GM12878 (cell line): ENCODE data around the gene GAS2L2. TPM values are rescaled to one million over a fixed set of nuclear protein-coding genes. Genes with fewer than 3 reads are reported as not detected.

Experiments used
- ATAC-seq: fragments of 200-7000 bp; cut with Tn5 transposase; 3 replicates; pipeline ENCODE4 v1.9.1; 2020; ENCODE audit warnings: mild to moderate bottlenecking, moderate library complexity
- BruUV-seq: library from RNA; stranded (reverse); fragments of 400-500 nt; replicated peaks from 2 replicates; lab custom pipeline; 2021; lab: Mats Ljungman, UMichigan
- CTCF ChIA-PET: fragments of 300-600 bp; sonication (Branson Sonifier 250); formaldehyde crosslinking; extraction: SDS; loops from one replicate; lab custom pipeline; 2021; ENCODE audit warnings: inconsistent platforms; lab: Yijun Ruan, JAX
- POLR2A ChIA-PET: fragments of 350-600 bp; formaldehyde crosslinking; extraction: SDS; loops from one replicate; lab custom pipeline; 2021; ENCODE audit warnings: inconsistent platforms; lab: Charles Lee
- RAD21 ChIA-PET: fragments of 300-600 bp; sonication (Branson Sonifier 250); formaldehyde crosslinking; loops from one replicate; lab custom pipeline; 2023; ENCODE audit warnings: antibody characterized with exemption; ENCODE audit not compliant: unreplicated experiment; lab: Charles Lee
- SMC1A ChIA-PET: fragments of 300-600 bp; sonication (Branson Sonifier 250); formaldehyde crosslinking; loops from one replicate; lab custom pipeline; 2023; ENCODE audit not compliant: unreplicated experiment, uncharacterized antibody; lab: Charles Lee
- DNase-seq: peaks from one replicate; pipeline ENCODE4 v3.0.0-alpha.2; 2011; ENCODE audit warnings: low read depth, low spot score
- FAIRE-seq: peaks from 3 replicates; lab custom pipeline; 2011; peaks lifted over from hg19 to GRCh38; lab: Jason Lieb, UNC
- H2AFZ ChIP-seq: 2 replicates; pipeline ENCODE4 v1.6.0; 2011; ENCODE audit warnings: low read depth, low read length, control low read depth; ENCODE audit not compliant: control insufficient read depth
- H3K27ac ChIP-seq: 2 replicates; pipeline ENCODE4 v1.5.1; 2011; ENCODE audit warnings: control low read depth; ENCODE audit not compliant: control insufficient read depth, insufficient read depth
- H3K27me3 ChIP-seq, 2 experiments: replicated peaks in 1 of 2; 2 replicates each; pipeline versions ENCODE4 v1.6.0 to v1.6.1; 2011; ENCODE audit warnings: low read length in 1 of 2; ENCODE audit not compliant: control insufficient read depth in 2 of 2, insufficient read depth in 2 of 2
- H3K36me3 ChIP-seq, 2 experiments: 2 replicates each; pipeline ENCODE4 v1.5.1; 2011; ENCODE audit warnings: low read length in 1 of 2; ENCODE audit not compliant: control insufficient read depth in 2 of 2, insufficient read depth in 2 of 2
- H3K4me1 ChIP-seq: 2 replicates; pipeline ENCODE4 v1.6.1; 2011; ENCODE audit warnings: mild to moderate bottlenecking, low read length, moderate library complexity, mixed read lengths; ENCODE audit not compliant: control insufficient read depth, insufficient read depth
- H3K4me2 ChIP-seq: 2 replicates; pipeline ENCODE4 v1.6.0; 2011; ENCODE audit warnings: control low read depth; ENCODE audit not compliant: control insufficient read depth, insufficient read depth
- H3K4me3 ChIP-seq: fragments of 200-600 bp; sonication (generic); 2 replicates; pipeline ENCODE4 v1.5.1; 2016
- H3K79me2 ChIP-seq: 2 replicates; pipeline ENCODE4 v1.6.0; 2011; ENCODE audit warnings: low read length; ENCODE audit not compliant: control insufficient read depth, insufficient read depth
- H3K9ac ChIP-seq: 2 replicates; pipeline ENCODE4 v1.8.0; 2011; ENCODE audit warnings: low read length, control low read depth, mixed read lengths; ENCODE audit not compliant: control insufficient read depth, insufficient read depth
- H3K9me3 ChIP-seq: replicated peaks from 3 replicates; pipeline ENCODE4 v1.5.1; 2011; ENCODE audit warnings: mild to moderate bottlenecking, low read length; ENCODE audit not compliant: control insufficient read depth, insufficient read depth
- H4K20me1 ChIP-seq: 2 replicates; pipeline ENCODE4 v1.6.0; 2011; ENCODE audit not compliant: control insufficient read depth, insufficient read depth
- NFYA ChIP-seq: IDR thresholded peaks from 2 replicates; pipeline ENCODE4 v1.6.1; 2011; ENCODE audit warnings: low read depth, mild to moderate bottlenecking, low read length, improper control_type of control experiment, borderline replicate concordance
- RBBP5 ChIP-seq: fragments of 200-600 bp; sonication (generic); conservative IDR thresholded peaks from 2 replicates; pipeline ENCODE4 v1.6.1; 2016
- SREBF1 ChIP-seq: IDR thresholded peaks from 2 replicates; pipeline ENCODE4 v1.6.1; 2012; ENCODE audit warnings: mild to moderate bottlenecking, low read length
- WGBS: methylation state at CpG from one replicate; pipeline ENCODE4 v1.1.6; 2016; ENCODE audit warnings: low lambda C conversion rate; ENCODE audit not compliant: insufficient replicate concordance, insufficient coverage; ENCODE audit errors: missing lambda C conversion rate; 5-methylcytosine and 5-hydroxymethylcytosine counted together
- in situ Hi-C: fragments of 300-500 bp; cut with MboI; formaldehyde crosslinking; loops from 9 replicates; pipeline ENCODE4 v1.14.3; 2018; ENCODE audit warnings: mixed read lengths
- intact Hi-C: fragments of 100-400 bp; cut with micrococcal nuclease; formaldehyde crosslinking; loops from one replicate; pipeline ENCODE4 v1.14.2; 2022; ENCODE audit not compliant: unreplicated experiment
- polyA plus RNA-seq, 11 experiments: library from polyadenylated mRNA; depleted of rRNA in 4 of 11; unstranded in 6 of 11; stranded (reverse) in 5 of 11; fragments of >200 nt; fragmentation: Nextera tagmentation in 4 of 11; fragmentation: Illumina TruSeq in 1 of 11; extraction: Ambion mirVana in 4 of 11; extraction: Trizol in 1 of 11; gene quantifications; 1 replicate in 1 of 11; 2 replicates in 10 of 11; pipeline versions ENCODE4 v1.2.1 to v1.2.3, GENCODE V29; 2011 to 2016; ENCODE audit warnings: inconsistent platforms in 2 of 11, missing spikeins in 2 of 11, low read depth in 1 of 11
- total RNA-seq, 4 experiments: library from RNA; depleted of rRNA in 3 of 4; stranded (reverse); fragments of >200 nt in 3 of 4; fragmentation: Illumina TruSeq in 1 of 4; extraction: Trizol in 1 of 4; gene quantifications; 2 replicates each; pipeline versions ENCODE4 v1.2.1 to v1.2.3, GENCODE V29; 2013 to 2021
- TF ChIP-seq, protein P1 (sequence below): fragments of 450-650 bp; IDR thresholded peaks from 2 replicates; pipeline ENCODE4 v1.6.1; 2017; ENCODE audit warnings: low read depth, mild to moderate bottlenecking, moderate library complexity
- TF ChIP-seq, protein P2 (sequence below): fragments of 450-650 bp; IDR thresholded peaks from 2 replicates; pipeline ENCODE4 v1.6.1; 2018; ENCODE audit warnings: borderline replicate concordance, mild to moderate bottlenecking; ENCODE audit not compliant: partially characterized antibody

Gene GAS2L2
- total and polyA plus RNA-seq, 10 of the 15 experiments (the other 5 are each of a cell fraction or from before 2014, with no cell fraction given) = 0.01 TPM; not detected in 9

GRCh38 chr17:35695613-35696012 lies 57.4 kb downstream of the GAS2L2 start:
- ChIA-PET SMC1A (no interaction called here), RAD21 (no interaction called here), CTCF (interaction anchor here (0.5 to 1.1 kb wide), 2 partner anchors 69 to 147 kb away, joined by 3 read pairs; no protein-coding TSS in a partner anchor), POLR2A (interaction anchor here (1.0 kb wide), 1 partner anchor 9 kb away, joined by 4 read pairs; no protein-coding TSS in a partner anchor)
- H3K9ac ChIP-seq = no peak overlapping the region
- no peak for TF ChIP-seq SREBF1
- no peak for TF ChIP-seq NFYA
- no peak for TF ChIP-seq RBBP5
- TF ChIP-seq, protein P1, sequence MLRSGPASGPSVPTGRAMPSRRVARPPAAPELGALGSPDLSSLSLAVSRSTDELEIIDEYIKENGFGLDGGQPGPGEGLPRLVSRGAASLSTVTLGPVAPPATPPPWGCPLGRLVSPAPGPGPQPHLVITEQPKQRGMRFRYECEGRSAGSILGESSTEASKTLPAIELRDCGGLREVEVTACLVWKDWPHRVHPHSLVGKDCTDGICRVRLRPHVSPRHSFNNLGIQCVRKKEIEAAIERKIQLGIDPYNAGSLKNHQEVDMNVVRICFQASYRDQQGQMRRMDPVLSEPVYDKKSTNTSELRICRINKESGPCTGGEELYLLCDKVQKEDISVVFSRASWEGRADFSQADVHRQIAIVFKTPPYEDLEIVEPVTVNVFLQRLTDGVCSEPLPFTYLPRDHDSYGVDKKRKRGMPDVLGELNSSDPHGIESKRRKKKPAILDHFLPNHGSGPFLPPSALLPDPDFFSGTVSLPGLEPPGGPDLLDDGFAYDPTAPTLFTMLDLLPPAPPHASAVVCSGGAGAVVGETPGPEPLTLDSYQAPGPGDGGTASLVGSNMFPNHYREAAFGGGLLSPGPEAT = no peak
- TF ChIP-seq, protein P2, sequence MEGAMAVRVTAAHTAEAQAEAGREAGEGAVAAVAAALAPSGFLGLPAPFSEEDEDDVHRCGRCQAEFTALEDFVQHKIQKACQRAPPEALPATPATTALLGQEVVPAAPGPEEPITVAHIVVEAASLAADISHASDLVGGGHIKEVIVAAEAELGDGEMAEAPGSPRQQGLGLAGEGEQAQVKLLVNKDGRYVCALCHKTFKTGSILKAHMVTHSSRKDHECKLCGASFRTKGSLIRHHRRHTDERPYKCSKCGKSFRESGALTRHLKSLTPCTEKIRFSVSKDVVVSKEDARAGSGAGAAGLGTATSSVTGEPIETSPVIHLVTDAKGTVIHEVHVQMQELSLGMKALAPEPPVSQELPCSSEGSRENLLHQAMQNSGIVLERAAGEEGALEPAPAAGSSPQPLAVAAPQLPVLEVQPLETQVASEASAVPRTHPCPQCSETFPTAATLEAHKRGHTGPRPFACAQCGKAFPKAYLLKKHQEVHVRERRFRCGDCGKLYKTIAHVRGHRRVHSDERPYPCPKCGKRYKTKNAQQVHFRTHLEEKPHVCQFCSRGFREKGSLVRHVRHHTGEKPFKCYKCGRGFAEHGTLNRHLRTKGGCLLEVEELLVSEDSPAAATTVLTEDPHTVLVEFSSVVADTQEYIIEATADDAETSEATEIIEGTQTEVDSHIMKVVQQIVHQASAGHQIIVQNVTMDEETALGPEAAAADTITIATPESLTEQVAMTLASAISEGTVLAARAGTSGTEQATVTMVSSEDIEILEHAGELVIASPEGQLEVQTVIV = no peak
- DNase-seq = no peak
- no peak for FAIRE-seq
- no peak for ATAC-seq
- intact Hi-C loops (no loop called here), in situ Hi-C loops (no loop called here)
- H3K36me3 ChIP-seq = peaks cover 4 to 7% of the 10 kb centered on the region in 2 experiments
- H3K27ac ChIP-seq = no peak overlapping the region
- BruUV-seq = no TSS peak
- no peak overlapping the region for H3K4me3 ChIP-seq
- H3K4me1 ChIP-seq = no peaks in the 10 kb centered on the region
- H3K4me2 ChIP-seq = no peak overlapping the region
- H3K27me3 ChIP-seq = no peaks in the 10 kb centered on the region
- H4K20me1 ChIP-seq = no peaks in the 10 kb centered on the region
- no peaks in the 10 kb centered on the region for H3K9me3 ChIP-seq
- H3K79me2 ChIP-seq = no peaks in the 10 kb centered on the region
- H2AFZ ChIP-seq = no peak overlapping the region
- 76% methylated on average over 2 of the region's 2 CpGs for WGBS
